HAP-1 (cell line): Measurements from ENCODE around the gene DEAF1.

ENCODE experiments used
- DNase-seq, 2 experiments: peaks; one replicate each; pipeline ENCODE4 v3.0.0-alpha.2; 2016 to 2020; ENCODE audit warnings: low spot score in 2 of 2
- H3K27me3 ChIP-seq: fragments of 250-450 bp; sonication (Bioruptor Pico); 2 replicates; pipeline ENCODE4 v1.5.1; 2020; ENCODE audit warnings: low read depth, mild to moderate bottlenecking, moderate library complexity
- H3K36me3 ChIP-seq: fragments of 250-450 bp; sonication (Bioruptor Pico); replicated peaks from 2 replicates; pipeline ENCODE4 v1.5.1; 2020; ENCODE audit warnings: mild to moderate bottlenecking
- H3K4me1 ChIP-seq: fragments of 250-450 bp; sonication (Bioruptor Pico); 2 replicates; pipeline ENCODE4 v1.5.1; 2020; ENCODE audit warnings: mild to moderate bottlenecking
- H3K4me3 ChIP-seq: fragments of 250-450 bp; sonication (Bioruptor Pico); 2 replicates; pipeline ENCODE4 v1.5.1; 2020; ENCODE audit warnings: mild to moderate bottlenecking, moderate library complexity
- H3K9me3 ChIP-seq: fragments of 250-450 bp; sonication (Bioruptor Pico); 2 replicates; pipeline ENCODE4 v1.5.1; 2020; ENCODE audit warnings: mild to moderate bottlenecking, moderate library complexity
- in situ Hi-C: fragments of 300-500 bp; cut with MboI; formaldehyde crosslinking; loops from 3 replicates; pipeline ENCODE4 v1.14.3; 2020; ENCODE audit warnings: low sequenced_read_pairs, inconsistent platforms, mixed read lengths

The DEAF1 gene

GRCh38 chr11:701741-702461 is 6.9 kb upstream of the DEAF1 start:
- no peaks in the 10 kb centered on the region for H3K27me3 ChIP-seq
- peaks cover 3% of the 10 kb centered on the region for H3K4me1 ChIP-seq
- H3K36me3 ChIP-seq = peaks cover 4% of the 10 kb centered on the region
- DNase-seq = no peak
- no peak overlapping the region for H3K4me3 ChIP-seq
- no peaks in the 10 kb centered on the region for H3K9me3 ChIP-seq
- in situ Hi-C loops = no loop called here

- H3K4me3 ChIP-seq = no peak overlapping the region
- peaks cover 4% of the 10 kb centered on the region for H3K36me3 ChIP-seq
- H3K4me1 ChIP-seq = peaks cover 3% of the 10 kb centered on the region
- H3K9me3 ChIP-seq = no peaks in the 10 kb centered on the region
- no peaks in the 10 kb centered on the region for H3K27me3 ChIP-seq
- in situ Hi-C loops = no loop called here
- DNase-seq = no peak
Observed at GRCh38 chr11:699753-700152, 4.7 kb upstream of the DEAF1 start.

- H3K27me3 ChIP-seq = no peaks in the 10 kb centered on the region
- peaks cover 3% of the 10 kb centered on the region for H3K4me1 ChIP-seq
- peaks cover 4% of the 10 kb centered on the region; the same call in 1 of the 2 replicates for H3K36me3 ChIP-seq
- no peaks in the 10 kb centered on the region for H3K9me3 ChIP-seq
- in situ Hi-C loops = no loop called here
- no peak for DNase-seq
- no peak overlapping the region for H3K4me3 ChIP-seq
Observed at GRCh38 chr11:699116-699508, 4.1 kb upstream of the DEAF1 start.

GRCh38 chr11:698493-699115 is 3.6 kb upstream of the DEAF1 start:
- Histone ChIP-seq H3K27me3 (no peaks in the 10 kb centered on the region), H3K4me1 (peaks cover 3% of the 10 kb centered on the region), H3K36me3 (peaks cover 4% of the 10 kb centered on the region; the same call in 1 of the 2 replicates), H3K9me3 (no peaks in the 10 kb centered on the region), H3K4me3 (no peak overlapping the region)
- DNase-seq = no peak
- in situ Hi-C loops = no loop called here

GRCh38 chr11:697811-698311 is 2.8 kb upstream of the DEAF1 start:
- H3K4me3 ChIP-seq = no peak overlapping the region
- in situ Hi-C loops = no loop called here
- peaks cover under 1% of the 10 kb centered on the region; the same call in 1 of the 2 replicates for H3K36me3 ChIP-seq
- DNase-seq = no peak
- no peaks in the 10 kb centered on the region for H3K9me3 ChIP-seq
- peaks cover 6% of the 10 kb centered on the region for H3K4me1 ChIP-seq
- H3K27me3 ChIP-seq = no peaks in the 10 kb centered on the region

- no peaks in the 10 kb centered on the region; the same call in 1 of the 2 replicates for H3K36me3 ChIP-seq
- peak overlapping the region; percentile 92; the same call in 1 of the 2 replicates for H3K4me3 ChIP-seq
- H3K4me1 ChIP-seq = peaks cover 6% of the 10 kb centered on the region
- H3K27me3 ChIP-seq = no peaks in the 10 kb centered on the region
- H3K9me3 ChIP-seq = no peaks in the 10 kb centered on the region
- in situ Hi-C loops = no loop called here
- no peak for DNase-seq
Observed at GRCh38 chr11:696955-697491, 2.0 kb upstream of the DEAF1 start.

GRCh38 chr11:695538-696248 is 671 bp upstream of the DEAF1 start, which contains the start of gene TMEM80:
TMEM80 (plus strand) TSS chr11:695816; CDS start chr11:695828, 12 bp downstream.
- peaks cover 6% of the 10 kb centered on the region for H3K4me1 ChIP-seq

GRCh38 chr11:695288-695537 is 191 bp upstream of the DEAF1 start:
- peaks cover 6% of the 10 kb centered on the region for H3K4me1 ChIP-seq
- no peaks in the 10 kb centered on the region for H3K9me3 ChIP-seq
- H3K27me3 ChIP-seq = no peaks in the 10 kb centered on the region
- in situ Hi-C loops = no loop called here
- peak overlapping the region; percentile 92 for H3K4me3 ChIP-seq
- H3K36me3 ChIP-seq = peaks cover 10% of the 10 kb centered on the region; the same call in 1 of the 2 replicates
- DNase-seq = no peak

More at GRCh38 chr11:695538-696248, 671 bp upstream of the DEAF1 start, which contains the start of gene TMEM80:
- in situ Hi-C loops = no loop called here
- Histone ChIP-seq H3K9me3 (no peaks in the 10 kb centered on the region), H3K27me3 (no peaks in the 10 kb centered on the region), H3K4me3 (peak within 1 kb of the TSS; percentile 92), H3K36me3 (peaks cover 7% of the 10 kb centered on the region; the same call in 1 of the 2 replicates)
- peak; percentile 93 to 99 for DNase-seq

GRCh38 chr11:693887-694562 is 997 bp downstream of the DEAF1 start:
- H3K36me3 ChIP-seq = peaks cover 17% of the 10 kb centered on the region
- H3K27me3 ChIP-seq = no peaks in the 10 kb centered on the region
- peak overlapping the region; percentile 92 for H3K4me3 ChIP-seq
- no peaks in the 10 kb centered on the region for H3K9me3 ChIP-seq
- in situ Hi-C loops = no loop called here
- peaks cover 6% of the 10 kb centered on the region for H3K4me1 ChIP-seq
- DNase-seq = no peak

GRCh38 chr11:693415-693831 is 1.6 kb downstream of the DEAF1 start:
- DNase-seq = peak; percentile 57 to 73
- peaks cover 22% of the 10 kb centered on the region for H3K36me3 ChIP-seq
- peaks cover 6% of the 10 kb centered on the region for H3K4me1 ChIP-seq
- in situ Hi-C loops = no loop called here
- no peaks in the 10 kb centered on the region for H3K9me3 ChIP-seq
- no peaks in the 10 kb centered on the region for H3K27me3 ChIP-seq
- H3K4me3 ChIP-seq = peak overlapping the region; percentile 92

GRCh38 chr11:692824-693414 is 2.1 kb downstream of the DEAF1 start:
- peak overlapping the region; percentile 92 for H3K4me3 ChIP-seq
- peaks cover 6% of the 10 kb centered on the region for H3K4me1 ChIP-seq
- no peaks in the 10 kb centered on the region for H3K27me3 ChIP-seq
- H3K9me3 ChIP-seq = no peaks in the 10 kb centered on the region
- in situ Hi-C loops = no loop called here
- no peak for DNase-seq
- peaks cover 27% of the 10 kb centered on the region for H3K36me3 ChIP-seq

GRCh38 chr11:691710-692590 is 3.1 kb downstream of the DEAF1 start:
- Histone ChIP-seq H3K9me3 (no peaks in the 10 kb centered on the region), H3K36me3 (peaks cover 36% of the 10 kb centered on the region), H3K4me1 (peaks cover 3% of the 10 kb centered on the region; the same call in 1 of the 2 replicates), H3K4me3 (no peak overlapping the region), H3K27me3 (no peaks in the 10 kb centered on the region)
- in situ Hi-C loops = no loop called here
- DNase-seq = no peak
